Stimulated activated CD8-positive, alpha-beta memory T cell treated with anti-CD3 and anti-CD28 coated beads, Interleukin-7, amount 100 ng/mL, for 4 hours (primary cell): Measurements from ENCODE around the gene FILIP1.

Experiments used
- DNase-seq, 2 donors: peaks; one replicate each; pipeline ENCODE4 v3.0.0-alpha.2; 2020; ENCODE audit warnings: low read depth in 2 of 2

FILIP1 gene

GRCh38 chr6:75268121-75268987, 225.2 kb downstream of the FILIP1 start:
- no peak for DNase-seq

- no peak for DNase-seq
Observed at GRCh38 chr6:75267461-75267860, 226.1 kb downstream of the FILIP1 start.

- no peak for DNase-seq
Observed at GRCh38 chr6:75266716-75267291, 226.8 kb downstream of the FILIP1 start.

- no peak for DNase-seq
Observed at GRCh38 chr6:75263401-75263750, 230.2 kb downstream of the FILIP1 start.

- no peak for DNase-seq
Observed at GRCh38 chr6:75262716-75263400, 230.7 kb downstream of the FILIP1 start.

GRCh38 chr6:75261299-75261698, 232.3 kb downstream of the FILIP1 start:
- DNase-seq = no peak

- DNase-seq = no peak
Observed at GRCh38 chr6:75257343-75258087, 236.1 kb downstream of the FILIP1 start.

GRCh38 chr6:75250552-75250951, 243.0 kb downstream of the FILIP1 start:
- DNase-seq = no peak

GRCh38 chr6:75249837-75250236, 243.8 kb downstream of the FILIP1 start:
- DNase-seq = no peak

- no peak for DNase-seq
Observed at GRCh38 chr6:75246386-75246785, 247.2 kb downstream of the FILIP1 start.

- DNase-seq = no peak
Observed at GRCh38 chr6:75244063-75244584, 249.5 kb downstream of the FILIP1 start.

GRCh38 chr6:75243333-75244062, 250.1 kb downstream of the FILIP1 start, which contains the start of gene COX7A2:
TSS of gene COX7A2 (minus strand) at chr6:75243801. CDS start at chr6:75243734, 67 bp downstream.
- peak; percentile 74 to 77 for DNase-seq
